ENCODE measurements around the gene RPL41. TPM values are rescaled to one million over a fixed set of nuclear protein-coding genes. Genes with fewer than 3 reads are reported as not detected.

RPL41 gene
- total and polyA plus RNA-seq, 10 of the 15 experiments (the other 5 are each of a cell fraction or from before 2014, with no cell fraction given) = 4,144 to 19,112 (median 8,004) TPM

DNA sequence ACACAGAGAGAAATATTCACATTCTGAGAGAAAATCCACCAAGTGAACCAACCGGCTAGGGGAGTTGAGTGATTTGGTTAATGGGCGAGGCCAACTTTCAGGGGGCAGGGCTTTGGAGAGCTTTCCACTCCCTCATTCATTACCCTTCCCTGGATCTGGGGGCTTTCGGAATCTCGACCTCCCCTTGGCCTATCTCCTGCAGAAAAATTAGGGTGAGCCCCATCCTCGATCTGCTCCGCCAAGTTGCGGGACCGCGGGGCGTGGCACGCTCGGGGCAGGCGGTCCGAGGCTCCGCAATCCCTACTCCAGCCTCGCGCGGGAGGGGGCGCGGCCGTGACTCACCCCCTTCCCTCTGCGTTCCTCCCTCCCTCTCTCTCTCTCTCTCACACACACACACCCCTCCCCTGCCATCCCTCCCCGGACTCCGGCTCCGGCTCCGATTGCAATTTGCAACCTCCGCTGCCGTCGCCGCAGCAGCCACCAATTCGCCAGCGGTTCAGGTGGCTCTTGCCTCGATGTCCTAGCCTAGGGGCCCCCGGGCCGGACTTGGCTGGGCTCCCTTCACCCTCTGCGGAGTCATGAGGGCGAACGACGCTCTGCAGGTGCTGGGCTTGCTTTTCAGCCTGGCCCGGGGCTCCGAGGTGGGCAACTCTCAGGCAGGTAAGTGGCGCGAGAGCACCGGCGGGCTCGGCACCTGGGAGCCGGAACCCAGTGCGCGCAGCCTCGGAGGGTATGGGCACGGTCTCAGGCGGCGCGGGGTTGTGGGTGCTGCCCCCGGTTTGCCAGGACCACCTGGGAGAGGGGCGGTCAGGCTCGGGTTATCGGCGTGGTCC, 36.5 kb upstream of the RPL41 start, which contains the start of gene ERBB3:
TSS of gene ERBB3 (plus strand) at position 443 of the 833 bp plus-strand sequence. CDS start at position 579, 136 bp downstream.
- intact Hi-C loops (cut with micrococcal nuclease; ENCODE audit: unreplicated experiment) (loop anchor here (5.0 kb wide), 1 partner anchor 33 kb away; no protein-coding TSS in a partner anchor), in situ Hi-C loops (cut with MboI) (no loop called here)
- TF ChIP-seq, protein P1, sequence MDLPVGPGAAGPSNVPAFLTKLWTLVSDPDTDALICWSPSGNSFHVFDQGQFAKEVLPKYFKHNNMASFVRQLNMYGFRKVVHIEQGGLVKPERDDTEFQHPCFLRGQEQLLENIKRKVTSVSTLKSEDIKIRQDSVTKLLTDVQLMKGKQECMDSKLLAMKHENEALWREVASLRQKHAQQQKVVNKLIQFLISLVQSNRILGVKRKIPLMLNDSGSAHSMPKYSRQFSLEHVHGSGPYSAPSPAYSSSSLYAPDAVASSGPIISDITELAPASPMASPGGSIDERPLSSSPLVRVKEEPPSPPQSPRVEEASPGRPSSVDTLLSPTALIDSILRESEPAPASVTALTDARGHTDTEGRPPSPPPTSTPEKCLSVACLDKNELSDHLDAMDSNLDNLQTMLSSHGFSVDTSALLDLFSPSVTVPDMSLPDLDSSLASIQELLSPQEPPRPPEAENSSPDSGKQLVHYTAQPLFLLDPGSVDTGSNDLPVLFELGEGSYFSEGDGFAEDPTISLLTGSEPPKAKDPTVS (IDR thresholded peaks at IDR 0.05; ENCODE audit: low read depth, low read length) = no peak
- TF ChIP-seq ESRRA (IDR thresholded peaks at IDR 0.05; ENCODE audit: low read length) = no peak
- TF ChIP-seq SRF (IDR thresholded peaks at IDR 0.05; ENCODE audit: low read depth in 2 of 2, low read length in 2 of 2) = no peak
- no peak for TF ChIP-seq TCF12 (IDR thresholded peaks at IDR 0.05; ENCODE audit: low read depth, low read length)
- TF ChIP-seq SMAD5 (IDR thresholded peaks at IDR 0.05; ENCODE audit: low read depth) = no peak
- TF ChIP-seq, protein P2, sequence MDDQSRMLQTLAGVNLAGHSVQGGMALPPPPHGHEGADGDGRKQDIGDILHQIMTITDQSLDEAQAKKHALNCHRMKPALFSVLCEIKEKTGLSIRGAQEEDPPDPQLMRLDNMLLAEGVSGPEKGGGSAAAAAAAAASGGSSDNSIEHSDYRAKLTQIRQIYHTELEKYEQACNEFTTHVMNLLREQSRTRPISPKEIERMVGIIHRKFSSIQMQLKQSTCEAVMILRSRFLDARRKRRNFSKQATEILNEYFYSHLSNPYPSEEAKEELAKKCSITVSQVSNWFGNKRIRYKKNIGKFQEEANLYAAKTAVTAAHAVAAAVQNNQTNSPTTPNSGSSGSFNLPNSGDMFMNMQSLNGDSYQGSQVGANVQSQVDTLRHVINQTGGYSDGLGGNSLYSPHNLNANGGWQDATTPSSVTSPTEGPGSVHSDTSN (IDR thresholded peaks at IDR 0.05; ENCODE audit: insufficient replicate concordance, low read depth, low read length) = no peak
- no peak for TF ChIP-seq NFYB (IDR thresholded peaks at IDR 0.05; ENCODE audit: insufficient read depth, low read depth, low read length)
- TF ChIP-seq RAD21 (IDR thresholded peaks at IDR 0.05; ENCODE audit: insufficient read depth, low read depth, low read length) = no peak
- TF ChIP-seq CEBPB (IDR thresholded peaks at IDR 0.05; ENCODE audit: borderline replicate concordance in 1 of 2, low read depth in 2 of 2, low read length in 2 of 2) = no peak
- no peak for TF ChIP-seq CREB1 (IDR thresholded peaks at IDR 0.05; ENCODE audit: low read depth)
- no peak for TF ChIP-seq NFIC (IDR thresholded peaks at IDR 0.05; ENCODE audit: low read depth, low read length)
- no peak for TF ChIP-seq FOXK2 (IDR thresholded peaks at IDR 0.05)
- POLR2A ChIA-PET = no interaction called here
- Histone ChIP-seq H3K4me2 (ENCODE audit: control insufficient read depth, insufficient read depth) (peak within 1 kb of the TSS; percentile 95), H3K9ac (ENCODE audit: control insufficient read depth, insufficient read depth, low read length) (no peak within 1 kb of the TSS), H3K27ac (ENCODE audit: control insufficient read depth, insufficient read depth) (no peak within 1 kb of the TSS), H3K27me3 (replicated peaks in 1 of 2; ENCODE audit: control insufficient read depth in 2 of 2, insufficient read depth in 2 of 2, low read length in 1 of 2) (peaks cover 9 to 15% of the 10 kb centered on the region in 2 experiments; a peak in 3 of 4 replicates), H3K36me3 (ENCODE audit: control insufficient read depth in 2 of 2, insufficient read depth in 2 of 2, low read length in 1 of 2) (no peaks in the 10 kb centered on the region), H4K20me1 (ENCODE audit: control insufficient read depth, insufficient read depth) (no peaks in the 10 kb centered on the region), H3K4me1 (ENCODE audit: control insufficient read depth, insufficient read depth, low read length) (no peaks in the 10 kb centered on the region), H2AFZ (ENCODE audit: control insufficient read depth, low read depth, low read length) (peak within 1 kb of the TSS; percentile 55), H3K9me3 (replicated peaks; ENCODE audit: control insufficient read depth, insufficient read depth, low read length) (no peaks in the 10 kb centered on the region), H3K79me2 (ENCODE audit: control insufficient read depth, insufficient read depth, low read length) (no peaks in the 10 kb centered on the region), H3K4me3 (peak within 1 kb of the TSS; percentile 65)
- RAD21 ChIA-PET (ENCODE audit: unreplicated experiment) = no interaction called here
- CTCF ChIA-PET = interaction anchor here (0.6 kb wide), 1 partner anchor 361 kb away, joined by 3 read pairs; no protein-coding TSS in a partner anchor
- SMC1A ChIA-PET (ENCODE audit: uncharacterized antibody, unreplicated experiment) = no interaction called here
- ATAC-seq = peak; percentile 66
- WGBS (ENCODE audit: insufficient coverage, insufficient replicate concordance, low lambda C conversion rate, missing lambda C conversion rate) = 5% methylated on average over 55 of the region's 59 CpGs
- DNase-seq (ENCODE audit: low read depth, low spot score) = no peak
- FAIRE-seq = no peak
- BruUV-seq (replicated peaks) = no TSS peak
